Measurements from ENCODE around the gene BDKRB2. TPM values are rescaled to one million over a fixed set of nuclear protein-coding genes. Genes with fewer than 3 reads are reported as not detected.

The BDKRB2 gene
- total and polyA plus RNA-seq, 2 of the 13 experiments (the other 11 are each of a cell fraction or from before 2014, with no cell fraction given): 0.03 TPM; not detected in 1

- TF ChIP-seq ZNF558 (CRISPR knock-in tag; IDR thresholded peaks at IDR 0.05; ENCODE audit: borderline replicate concordance): no peak
- no peak for TF ChIP-seq SOX5 (CRISPR knock-in tag; IDR thresholded peaks at IDR 0.05; ENCODE audit: borderline replicate concordance)
- TF ChIP-seq THYN1 (CRISPR knock-in tag; IDR thresholded peaks at IDR 0.05; ENCODE audit: borderline replicate concordance, low read depth): no peak
- no peak for TF ChIP-seq ZNF282 (IDR thresholded peaks at IDR 0.05; ENCODE audit: partially characterized antibody)
- TF ChIP-seq ZNF672 (CRISPR knock-in tag; IDR thresholded peaks at IDR 0.05): no peak
- no peak for TF ChIP-seq TRIM24 (CRISPR knock-in tag; IDR thresholded peaks at IDR 0.05)
- TF ChIP-seq SAP130 (CRISPR knock-in tag; IDR thresholded peaks at IDR 0.05; ENCODE audit: low read depth): no peak
- TF ChIP-seq DBP (CRISPR knock-in tag; IDR thresholded peaks at IDR 0.05; ENCODE audit: not compliant biosample characterization): no peak
Measured at GRCh38 chr14:96197163-96197852, 7.3 kb upstream of the BDKRB2 start (continued).

- ChIA-PET POLR2A (no interaction called here), CTCF (ENCODE audit: low intra/inter-chr PET ratio, low total read pairs) (no interaction called here)
- intact Hi-C loops (cut with micrococcal nuclease; ENCODE audit: unreplicated experiment): no loop called here
- no peak for DNase-seq (ENCODE audit: low spot score)
- Histone ChIP-seq H3K4me2 (ENCODE audit: low read depth, low read length) (no peak overlapping the region), H3K4me3 (replicated peaks in 1 of 3; ENCODE audit: insufficient read depth in 1 of 3, low read depth in 2 of 3, low read length in 3 of 3) (no peak overlapping the region), H3K27me3 (ENCODE audit: control insufficient read depth in 1 of 2, insufficient read depth in 2 of 2, low read length in 2 of 2) (no peaks in the 10 kb centered on the region; a peak in 1 of 5 replicates), H3K4me1 (ENCODE audit: insufficient read depth, low read length) (peaks cover 43% of the 10 kb centered on the region), H3K9me3 (ENCODE audit: low read length) (no peaks in the 10 kb centered on the region), H3K9ac (ENCODE audit: insufficient read depth, low read depth, low read length) (no peak overlapping the region), H3K36me3 (replicated peaks in 1 of 2; ENCODE audit: control insufficient read depth in 1 of 2, insufficient read depth in 2 of 2, low read length in 2 of 2) (no peaks in the 10 kb centered on the region), H2AFZ (ENCODE audit: low read length) (no peak overlapping the region), H4K20me1 (ENCODE audit: insufficient read depth, low read length) (no peaks in the 10 kb centered on the region), H3K27ac (ENCODE audit: extremely low read length, insufficient read depth, low read length) (no peak overlapping the region), H3K79me2 (ENCODE audit: insufficient read depth, low read length) (no peaks in the 10 kb centered on the region)
- WGBS (ENCODE audit: low lambda C conversion rate): 77% methylated on average over 7 of the region's 11 CpGs
- in situ Hi-C loops (cut with HindIII; ENCODE audit: extremely low pct_ligation_motif_present, low pct_unique_long_range_greater_than_20kb): no loop called here
- no peak for TF ChIP-seq U2AF2 (IDR thresholded peaks at IDR 0.05; ENCODE audit: low read depth, low read length)
- no peak for TF ChIP-seq THAP11 (CRISPR knock-in tag; IDR thresholded peaks at IDR 0.05)
- no peak for TF ChIP-seq ZKSCAN8 (CRISPR knock-in tag; IDR thresholded peaks at IDR 0.05; ENCODE audit: borderline replicate concordance)
- no peak for TF ChIP-seq ZSCAN9 (CRISPR knock-in tag; IDR thresholded peaks at IDR 0.05; ENCODE audit: borderline replicate concordance)
- TF ChIP-seq ZNF615 (CRISPR knock-in tag; IDR thresholded peaks at IDR 0.05; ENCODE audit: borderline replicate concordance): no peak
- no peak for TF ChIP-seq BRF2 (CRISPR knock-in tag; IDR thresholded peaks at IDR 0.05)
- TF ChIP-seq HOXA3 (CRISPR knock-in tag; IDR thresholded peaks at IDR 0.05): no peak
- TF ChIP-seq KLF11 (CRISPR knock-in tag; IDR thresholded peaks at IDR 0.05): no peak
- TF ChIP-seq TBX3 (IDR thresholded peaks at IDR 0.05; ENCODE audit: borderline replicate concordance): no peak
- TF ChIP-seq ZSCAN25 (CRISPR knock-in tag; IDR thresholded peaks at IDR 0.05): no peak
- no peak for TF ChIP-seq ZNF530 (CRISPR knock-in tag; IDR thresholded peaks at IDR 0.05; ENCODE audit: low read depth)
- no peak for TF ChIP-seq ZNF44 (CRISPR knock-in tag; IDR thresholded peaks at IDR 0.05)
- no peak for TF ChIP-seq ZNF720 (CRISPR knock-in tag; IDR thresholded peaks at IDR 0.05)
- TF ChIP-seq BCLAF1 (IDR thresholded peaks at IDR 0.05): no peak
- no peak for FAIRE-seq
- BruUV-seq (replicated peaks): no TSS peak
- no peak for ATAC-seq
Measured at GRCh38 chr14:96197969-96198368, 6.7 kb upstream of the BDKRB2 start.
